ENCODE results near the gene UNC5B.
"Not testable (repeated sequence)": the region's sequence is repeated elsewhere in the genome, so short reads cannot be mapped to it uniquely, and the experiment has no call there.

UNC5B gene

GRCh38 chr10:71286521-71287294 is 74.3 kb downstream of the UNC5B start:
- no peak for DNase-seq

DNA sequence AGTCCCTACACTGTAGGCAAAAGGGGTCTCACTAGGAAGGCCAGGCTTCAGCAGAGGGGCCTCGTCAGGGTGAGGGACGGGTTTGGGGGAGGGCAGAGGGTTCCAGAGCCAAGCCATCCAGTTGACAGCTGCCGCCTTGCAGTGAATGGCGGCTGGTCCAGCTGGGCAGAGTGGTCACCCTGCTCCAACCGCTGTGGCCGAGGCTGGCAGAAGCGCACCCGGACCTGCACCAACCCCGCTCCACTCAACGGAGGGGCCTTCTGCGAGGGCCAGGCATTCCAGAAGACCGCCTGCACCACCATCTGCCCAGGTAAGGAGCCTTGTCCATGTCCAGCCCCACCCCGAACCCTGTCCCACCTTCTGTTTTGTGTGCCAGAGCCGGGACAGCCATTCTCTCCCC is 75.1 kb downstream of the UNC5B start:
- DNase-seq: no peak

DNA sequence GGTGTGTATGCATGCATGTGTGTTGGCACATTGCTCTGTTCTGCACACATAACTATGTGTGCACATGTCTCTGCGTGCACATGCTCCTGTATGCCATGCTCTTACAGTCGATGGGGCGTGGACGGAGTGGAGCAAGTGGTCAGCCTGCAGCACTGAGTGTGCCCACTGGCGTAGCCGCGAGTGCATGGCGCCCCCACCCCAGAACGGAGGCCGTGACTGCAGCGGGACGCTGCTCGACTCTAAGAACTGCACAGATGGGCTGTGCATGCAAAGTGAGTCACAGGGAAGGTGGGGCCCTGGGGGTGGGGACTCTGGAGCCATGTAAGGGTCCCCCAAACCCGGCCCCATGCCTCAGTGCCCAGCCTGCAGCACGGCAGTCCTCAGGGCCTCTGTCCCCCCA is 76.1 kb downstream of the UNC5B start:
- DNase-seq: no peak

GRCh38 chr10:71289421-71290130 is 77.2 kb downstream of the UNC5B start:
- DNase-seq: no peak

DNA sequence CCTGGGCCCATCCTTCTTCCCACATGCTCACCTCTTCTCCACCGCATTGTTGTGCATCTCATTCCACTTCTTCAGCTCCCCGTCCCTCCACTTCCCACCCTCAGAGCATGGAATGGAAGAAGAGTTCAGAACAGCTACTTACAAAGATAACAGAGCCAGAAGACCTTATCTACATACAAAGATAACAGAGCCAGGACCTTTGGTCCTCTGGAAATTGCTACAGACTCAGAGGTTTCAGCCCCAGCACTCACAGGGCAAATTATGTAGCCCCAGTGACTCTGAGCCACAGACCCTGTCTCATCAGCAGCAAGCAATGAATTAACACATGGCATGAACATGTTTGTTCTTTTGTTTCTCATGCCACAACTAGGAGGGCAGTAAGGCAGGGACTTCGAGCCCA is 78.0 kb downstream of the UNC5B start:
- no peak for DNase-seq

DNA sequence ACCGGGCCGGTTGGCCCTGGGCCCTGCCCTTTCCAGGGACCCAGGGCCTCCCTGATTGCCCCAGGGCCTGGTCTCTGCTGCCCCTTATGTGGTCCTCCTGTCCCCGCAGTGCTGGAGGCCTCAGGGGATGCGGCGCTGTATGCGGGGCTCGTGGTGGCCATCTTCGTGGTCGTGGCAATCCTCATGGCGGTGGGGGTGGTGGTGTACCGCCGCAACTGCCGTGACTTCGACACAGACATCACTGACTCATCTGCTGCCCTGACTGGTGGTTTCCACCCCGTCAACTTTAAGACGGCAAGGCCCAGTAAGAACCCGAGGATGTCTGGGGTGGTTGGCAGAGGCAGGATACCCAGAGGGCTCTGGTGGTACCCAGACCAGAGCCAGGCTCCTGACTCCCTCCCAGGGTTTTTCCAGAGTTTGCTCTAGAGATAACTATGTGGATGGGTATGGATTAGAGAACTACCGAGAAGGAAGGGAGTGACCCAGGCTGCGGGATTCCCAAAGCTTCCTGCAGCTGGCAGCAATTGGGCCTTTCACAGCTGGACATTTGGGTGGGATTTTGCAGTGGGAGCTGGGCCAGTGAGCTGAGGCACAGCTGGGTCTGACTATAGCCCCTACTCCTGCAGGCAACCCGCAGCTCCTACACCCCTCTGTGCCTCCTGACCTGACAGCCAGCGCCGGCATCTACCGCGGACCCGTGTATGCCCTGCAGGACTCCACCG is 78.6 kb downstream of the UNC5B start:
- DNase-seq: no peak

GRCh38 chr10:71291528-71291900 is 79.1 kb downstream of the UNC5B start:
- DNase-seq: no peak

DNA sequence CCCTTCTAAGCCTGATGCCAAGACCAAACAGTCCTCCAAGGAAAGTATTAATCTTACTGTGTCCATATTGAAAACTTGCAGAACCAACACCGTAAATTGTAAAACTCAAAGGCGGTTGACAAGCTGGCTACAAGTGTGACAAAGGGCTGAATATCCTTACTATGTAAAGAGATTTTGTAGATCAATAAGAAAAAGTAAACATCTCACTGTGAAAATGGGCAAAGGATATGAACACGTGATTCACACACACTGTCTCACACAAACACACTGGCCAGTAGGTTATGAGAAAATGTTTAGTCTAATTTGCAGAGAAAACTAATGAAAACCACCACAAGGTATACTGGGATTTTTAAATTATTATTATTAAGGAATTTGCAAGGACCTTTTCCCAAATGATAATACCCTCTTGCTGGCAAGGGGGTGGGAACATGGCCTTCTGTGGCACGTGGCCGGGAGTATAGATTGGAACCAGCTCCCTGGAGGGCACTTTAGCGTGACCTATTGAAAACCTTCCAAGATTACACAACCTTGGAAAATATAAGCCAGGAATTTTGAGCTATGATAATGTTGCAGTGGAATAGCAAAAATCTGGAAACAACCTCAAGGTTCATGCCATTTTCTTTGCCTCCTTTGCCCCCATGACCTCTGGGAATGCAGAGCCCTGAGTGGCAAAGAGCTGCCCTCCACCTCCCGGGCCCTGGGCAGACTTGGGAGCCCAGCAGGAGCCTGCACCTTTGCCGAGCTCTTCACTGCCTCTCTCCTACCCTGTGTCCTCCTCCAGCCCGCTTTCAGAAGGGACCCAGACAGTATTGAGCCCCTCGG is 80.5 kb downstream of the UNC5B start:
- DNase-seq: no peak

- no peak for DNase-seq
Measured at GRCh38 chr10:71293446-71294084, 81.2 kb downstream of the UNC5B start.

- no peak for DNase-seq
Measured at GRCh38 chr10:71294091-71294561, 81.8 kb downstream of the UNC5B start.

DNA sequence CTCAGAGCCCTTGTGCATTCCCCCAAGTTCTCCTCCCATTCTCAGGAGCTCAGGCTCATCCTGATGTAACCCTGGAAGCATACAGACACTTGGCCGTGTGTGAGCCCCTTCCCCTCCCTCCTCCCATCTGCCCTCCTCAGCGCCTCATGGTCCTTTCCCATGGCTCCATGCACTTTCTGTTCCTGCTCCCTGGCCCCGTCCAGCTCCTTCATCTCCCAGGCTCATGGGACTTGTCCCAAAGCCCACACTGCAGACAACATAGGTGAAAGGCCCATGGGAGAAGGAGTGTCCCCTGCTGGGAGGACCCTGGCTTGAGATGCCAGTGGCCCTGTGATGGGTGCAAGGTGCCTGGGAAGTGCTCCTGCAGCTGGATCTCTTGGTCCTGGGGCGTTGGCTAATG is 82.5 kb downstream of the UNC5B start:
- no peak for DNase-seq

- DNase-seq: no peak
Measured at GRCh38 chr10:71295641-71296040, 83.3 kb downstream of the UNC5B start.

DNA sequence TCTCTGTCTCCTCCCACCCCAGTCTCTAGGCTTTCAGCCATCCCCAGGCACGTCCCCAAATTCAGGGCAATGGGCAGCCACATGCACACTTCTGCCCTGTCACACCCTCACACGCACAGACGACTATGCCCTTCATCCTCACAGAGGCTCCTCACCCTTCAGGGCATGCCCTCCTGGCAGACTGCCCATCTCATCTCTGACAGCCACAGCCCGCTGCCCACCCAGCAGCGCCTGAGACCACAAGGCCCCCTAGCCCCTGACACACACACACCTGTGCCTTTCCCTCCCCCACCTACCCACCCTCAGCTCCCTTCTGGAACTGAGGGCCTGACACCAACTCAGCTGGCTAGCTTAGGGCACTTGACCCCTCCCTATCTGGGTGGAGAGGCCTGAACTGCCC is 83.7 kb downstream of the UNC5B start:
- DNase-seq: no peak

DNA sequence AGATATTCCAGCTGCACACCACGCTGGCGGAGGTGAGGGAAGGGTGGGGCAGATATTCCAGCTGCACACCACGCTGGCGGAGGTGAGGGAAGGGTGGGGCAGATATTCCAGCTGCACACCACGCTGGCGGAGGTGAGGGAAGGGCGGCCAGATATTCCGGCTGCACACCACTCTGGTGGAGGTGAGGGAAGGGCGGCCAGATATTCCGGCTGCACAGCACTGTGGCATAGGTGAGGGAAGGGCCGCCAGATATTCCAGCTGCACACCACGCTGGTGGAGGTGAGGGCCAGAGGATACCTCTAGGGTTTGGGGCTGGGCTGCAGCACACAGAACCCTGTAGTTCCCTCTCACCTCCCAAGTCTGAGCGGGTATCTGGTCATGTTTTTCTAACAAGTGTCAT is 84.4 kb downstream of the UNC5B start:
- not testable (repeated sequence) for DNase-seq

- DNase-seq: no peak
Measured at GRCh38 chr10:71297343-71297742, 85.0 kb downstream of the UNC5B start.

- DNase-seq: no peak
Measured at GRCh38 chr10:71299071-71299785, 86.9 kb downstream of the UNC5B start.

DNA sequence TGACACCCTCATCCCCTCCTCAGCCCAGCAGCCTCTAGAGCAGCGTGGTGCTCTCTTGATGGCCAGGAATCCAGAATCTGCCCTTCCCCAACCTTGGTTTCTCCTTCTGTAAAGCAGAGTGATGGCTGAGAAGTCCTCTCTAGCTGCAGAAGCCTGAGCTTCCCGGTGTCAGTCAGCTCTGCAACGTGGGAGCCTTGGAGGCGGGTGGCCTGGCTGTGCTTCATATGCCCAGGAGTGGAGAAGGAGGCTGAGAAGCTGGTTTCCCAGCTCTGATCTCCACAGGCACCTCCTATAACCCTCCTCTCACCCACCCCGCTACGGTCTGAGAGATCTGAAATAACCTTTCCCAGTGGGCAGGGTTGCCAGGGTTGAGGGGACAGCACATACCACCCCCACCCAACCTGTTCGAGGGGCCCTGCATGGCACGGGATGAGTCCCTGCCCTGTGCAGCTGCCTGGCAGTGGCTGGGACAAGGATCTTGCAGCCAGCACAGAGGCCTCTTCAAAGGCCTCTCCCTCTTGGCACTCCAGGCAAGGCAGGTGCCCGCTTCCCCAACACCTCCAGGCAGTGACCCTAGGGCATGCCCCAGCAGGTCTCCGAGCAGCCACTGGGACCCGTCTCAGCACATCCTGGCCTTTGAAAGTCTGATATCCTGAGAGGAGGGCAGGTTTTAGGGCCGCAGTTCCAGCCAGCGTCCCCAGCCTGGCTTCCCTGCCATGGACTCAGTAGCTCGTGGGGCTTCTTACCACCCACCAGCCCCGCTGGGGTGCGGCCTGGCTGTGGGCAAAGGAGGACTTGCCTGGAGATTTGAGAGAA is 88.4 kb downstream of the UNC5B start:
- no peak for DNase-seq

GRCh38 chr10:71301371-71301916 is 89.1 kb downstream of the UNC5B start:
- DNase-seq: no peak

- no peak for DNase-seq
Measured at GRCh38 chr10:71302451-71302850, 90.1 kb downstream of the UNC5B start.

- peak; percentile 53 for DNase-seq
Measured at GRCh38 chr10:71302874-71303568, 90.7 kb downstream of the UNC5B start.

Data from NCI-H1048 (cell line).